ENCODE data around the gene TTC36.
A peak's percentile ranks its signal among the peaks of the same experiment; 100 is the strongest.

TTC36 gene

GRCh38 chr11:118514103-118514502 lies 13.2 kb upstream of the TTC36 start:
- TF ChIP-seq CTCF (conservative IDR thresholded peaks at IDR 0.05; ENCODE audit: low read depth, low read length): no peak
- Histone ChIP-seq H2AFZ (ENCODE audit: low read depth) (no peak overlapping the region), H3K27me3 (ENCODE audit: insufficient read depth, low read depth) (no peaks in the 10 kb centered on the region), H3K4me2 (no peak overlapping the region), H3K9ac (no peak overlapping the region), H3K79me2 (ENCODE audit: insufficient read depth, low read depth) (no peaks in the 10 kb centered on the region), H3K4me1 (ENCODE audit: low read depth, poor library complexity, severe bottlenecking) (no peaks in the 10 kb centered on the region), H3K4me3 (IDR thresholded peaks at IDR 0.05; ENCODE audit: insufficient read depth, low read depth, low read length) (no peak overlapping the region), H4K20me1 (ENCODE audit: insufficient read depth) (no peaks in the 10 kb centered on the region), H3K27ac (no peak overlapping the region), H3K36me3 (ENCODE audit: insufficient read depth) (no peaks in the 10 kb centered on the region)

- no peak overlapping the region for H3K9ac ChIP-seq
- H3K4me1 ChIP-seq (ENCODE audit: low read depth, poor library complexity, severe bottlenecking): no peaks in the 10 kb centered on the region
- H4K20me1 ChIP-seq (ENCODE audit: insufficient read depth): no peaks in the 10 kb centered on the region
- no peak for TF ChIP-seq CTCF (conservative IDR thresholded peaks at IDR 0.05; ENCODE audit: low read depth, low read length)
- no peak overlapping the region for H3K4me2 ChIP-seq
- H3K4me3 ChIP-seq (IDR thresholded peaks at IDR 0.05; ENCODE audit: insufficient read depth, low read depth, low read length): no peak overlapping the region
- no peak overlapping the region for H3K27ac ChIP-seq
- no peaks in the 10 kb centered on the region for H3K27me3 ChIP-seq (ENCODE audit: insufficient read depth, low read depth)
- no peaks in the 10 kb centered on the region for H3K36me3 ChIP-seq (ENCODE audit: insufficient read depth)
- H3K79me2 ChIP-seq (ENCODE audit: insufficient read depth, low read depth): no peaks in the 10 kb centered on the region
- no peak overlapping the region for H2AFZ ChIP-seq (ENCODE audit: low read depth)
Observed at GRCh38 chr11:118519549-118519948, 7.7 kb upstream of the TTC36 start.

GRCh38 chr11:118521892-118522311 lies 5.4 kb upstream of the TTC36 start:
- no peak overlapping the region for H3K4me3 ChIP-seq (IDR thresholded peaks at IDR 0.05; ENCODE audit: insufficient read depth, low read depth, low read length)
- TF ChIP-seq CTCF (conservative IDR thresholded peaks at IDR 0.05; ENCODE audit: low read depth, low read length): no peak
- no peaks in the 10 kb centered on the region for H3K79me2 ChIP-seq (ENCODE audit: insufficient read depth, low read depth)
- H3K27ac ChIP-seq: no peak overlapping the region
- no peaks in the 10 kb centered on the region for H4K20me1 ChIP-seq (ENCODE audit: insufficient read depth)
- no peak overlapping the region for H3K9ac ChIP-seq
- no peaks in the 10 kb centered on the region for H3K36me3 ChIP-seq (ENCODE audit: insufficient read depth)
- no peaks in the 10 kb centered on the region for H3K4me1 ChIP-seq (ENCODE audit: low read depth, poor library complexity, severe bottlenecking)
- H3K4me2 ChIP-seq: no peak overlapping the region
- H2AFZ ChIP-seq (ENCODE audit: low read depth): no peak overlapping the region
- H3K27me3 ChIP-seq (ENCODE audit: insufficient read depth, low read depth): no peaks in the 10 kb centered on the region

GRCh38 chr11:118522571-118523072 lies 4.7 kb upstream of the TTC36 start:
- no peaks in the 10 kb centered on the region for H3K79me2 ChIP-seq (ENCODE audit: insufficient read depth, low read depth)
- no peak overlapping the region for H3K4me2 ChIP-seq
- no peaks in the 10 kb centered on the region for H4K20me1 ChIP-seq (ENCODE audit: insufficient read depth)
- no peak overlapping the region for H3K9ac ChIP-seq
- no peak overlapping the region for H3K4me3 ChIP-seq (IDR thresholded peaks at IDR 0.05; ENCODE audit: insufficient read depth, low read depth, low read length)
- H3K36me3 ChIP-seq (ENCODE audit: insufficient read depth): no peaks in the 10 kb centered on the region
- TF ChIP-seq CTCF (conservative IDR thresholded peaks at IDR 0.05; ENCODE audit: low read depth, low read length): 0 out of 2 replicates have a peak, but pooled peaks have one; percentile 20
- H2AFZ ChIP-seq (ENCODE audit: low read depth): no peak overlapping the region
- H3K27me3 ChIP-seq (ENCODE audit: insufficient read depth, low read depth): no peaks in the 10 kb centered on the region
- no peak overlapping the region for H3K27ac ChIP-seq
- H3K4me1 ChIP-seq (ENCODE audit: low read depth, poor library complexity, severe bottlenecking): no peaks in the 10 kb centered on the region
